Spleen (tissue), 3 donors: Measurements from ENCODE around the gene ABHD4.
A peak's percentile ranks its signal among the peaks of the same experiment; 100 is the strongest.

ENCODE experiments used
- POLR2A ChIP-seq, 3 donors: fragments of 450-650 bp; IDR thresholded peaks; one replicate each; pipeline ENCODE4 v1.5.1; 2017; ENCODE audit warnings: antibody characterized with exemption in 3 of 3, mild to moderate bottlenecking in 1 of 3
- POLR2AphosphoS5 ChIP-seq, 3 donors: sonication (generic); formaldehyde crosslinking; IDR thresholded peaks; one replicate each; pipeline ENCODE4 v1.5.1; 2017; ENCODE audit warnings: antibody characterized with exemption in 3 of 3

GRCh38 chr14:22629361-22629760 lies 31.3 kb downstream of the ABHD4 start:
- TF ChIP-seq POLR2A (IDR thresholded peaks at IDR 0.05) (no peak), POLR2AphosphoS5 (IDR thresholded peaks at IDR 0.05) (peak in 1 of 3 donors; percentile 23)
